AG04449 (cell line): ENCODE data around the gene NTMT1.

Experiments
- CTCF ChIA-PET: fragments of 350-600 bp; formaldehyde crosslinking; extraction: SDS; loops from one replicate; lab custom pipeline; 2021; ENCODE audit warnings: antibody characterized with exemption; lab: Yijun Ruan, JAX
- POLR2A ChIA-PET: fragments of 400-600, 350-600 bp; formaldehyde crosslinking; extraction: SDS; loops from one replicate; lab custom pipeline; 2020; ENCODE audit warnings: antibody characterized with exemption, inconsistent platforms; lab: Yijun Ruan, JAX
- DNase-seq: peaks from one replicate; pipeline ENCODE4 v3.0.0-alpha.2; 2010; ENCODE audit warnings: low read depth, low spot score
- H3K4me3 ChIP-seq: 2 replicates; pipeline ENCODE4 v1.5.1; 2011; ENCODE audit warnings: low read depth, mild to moderate bottlenecking, control low read depth, low read length
- CTCF ChIP-seq: IDR thresholded peaks from one replicate; pipeline ENCODE4 v1.5.1; 2011; ENCODE audit warnings: mild to moderate bottlenecking, moderate library complexity, low read length, control low read depth, inconsistent platforms; ENCODE audit not compliant: insufficient read depth; ENCODE audit errors: missing control alignments

The NTMT1 gene

GRCh38 chr9:129671065-129671464 is 45.1 kb downstream of the NTMT1 start:
- CTCF ChIA-PET = interaction anchor here (1.1 to 1.4 kb wide), 2 partner anchors 28 to 55 kb away, joined by 5 to 6 read pairs; no protein-coding TSS in a partner anchor
- no peak overlapping the region for H3K4me3 ChIP-seq
- DNase-seq = no peak
- POLR2A ChIA-PET = no interaction called here
- TF ChIP-seq CTCF = no peak

DNA sequence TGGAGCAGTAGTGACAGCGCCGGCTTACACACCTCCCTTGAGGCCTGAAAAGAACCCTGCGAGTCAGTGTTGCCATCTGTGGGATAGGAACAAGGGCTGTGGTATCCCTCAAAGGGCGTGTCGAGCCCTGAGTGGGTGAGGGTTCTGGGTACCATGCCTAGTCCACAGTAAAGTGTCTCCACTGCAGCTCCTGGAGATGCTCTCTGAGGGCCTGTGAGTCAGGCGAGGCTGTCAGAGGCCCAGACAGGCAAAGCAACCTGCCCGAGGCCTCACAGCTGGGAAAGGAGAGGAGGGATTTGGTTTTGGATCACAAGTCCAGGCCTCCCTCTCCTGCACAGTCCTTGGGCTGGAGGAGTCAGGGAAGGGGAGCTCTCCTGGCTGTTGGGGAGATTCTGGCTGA is 45.6 kb downstream of the NTMT1 start:
- H3K4me3 ChIP-seq = no peak overlapping the region
- no peak for TF ChIP-seq CTCF
- ChIA-PET POLR2A (interaction anchor here (0.9 kb wide), 1 partner anchor 26 kb away, joined by 3 read pairs; no protein-coding TSS in a partner anchor), CTCF (interaction anchor here (1.1 to 1.4 kb wide), 2 partner anchors 29 to 55 kb away, joined by 5 to 6 read pairs; no protein-coding TSS in a partner anchor)
- DNase-seq = no peak

GRCh38 chr9:129672702-129673101 is 46.7 kb downstream of the NTMT1 start:
- ChIA-PET CTCF (interaction anchor here (1.0 to 2.0 kb wide), 4 partner anchors 9 to 113 kb away, joined by 3 to 9 read pairs (median 4); no protein-coding TSS in a partner anchor), POLR2A (no interaction called here)
- TF ChIP-seq CTCF = no peak
- H3K4me3 ChIP-seq = no peak overlapping the region
- DNase-seq = no peak

- POLR2A ChIA-PET = no interaction called here
- no peak for TF ChIP-seq CTCF
- no peak overlapping the region for H3K4me3 ChIP-seq
- DNase-seq = no peak
- CTCF ChIA-PET = interaction anchor here (1.0 to 2.0 kb wide), 4 partner anchors 9 to 112 kb away, joined by 3 to 9 read pairs (median 4); no protein-coding TSS in a partner anchor
Observed at GRCh38 chr9:129673602-129674001, 47.6 kb downstream of the NTMT1 start.

DNA sequence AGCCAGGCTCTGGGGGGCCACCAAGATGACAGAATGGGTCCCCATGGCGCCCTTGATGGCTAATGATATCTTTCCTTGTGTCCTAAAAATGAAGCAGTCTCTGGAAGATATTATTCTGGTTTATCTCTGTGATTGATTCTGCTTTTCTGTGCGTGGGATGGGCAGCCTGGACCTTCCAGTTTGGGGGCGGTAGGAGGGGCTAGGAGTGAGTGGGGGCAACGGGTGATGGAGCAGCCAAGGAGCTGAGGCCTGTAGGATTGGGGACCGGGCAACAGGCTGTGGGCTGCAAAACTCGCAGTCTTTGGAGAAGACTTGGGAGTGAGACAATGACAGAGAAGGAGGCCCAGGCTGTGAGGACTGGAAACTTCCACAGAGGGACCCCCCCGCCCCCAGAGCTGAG is 48.3 kb downstream of the NTMT1 start:
- DNase-seq = no peak
- POLR2A ChIA-PET = no interaction called here
- CTCF ChIA-PET = interaction anchor here (1.5 to 2.6 kb wide), 3 partner anchors 11 to 103 kb away, joined by 5 to 9 read pairs (median 8); no protein-coding TSS in a partner anchor
- no peak for TF ChIP-seq CTCF
- H3K4me3 ChIP-seq = no peak overlapping the region

DNA sequence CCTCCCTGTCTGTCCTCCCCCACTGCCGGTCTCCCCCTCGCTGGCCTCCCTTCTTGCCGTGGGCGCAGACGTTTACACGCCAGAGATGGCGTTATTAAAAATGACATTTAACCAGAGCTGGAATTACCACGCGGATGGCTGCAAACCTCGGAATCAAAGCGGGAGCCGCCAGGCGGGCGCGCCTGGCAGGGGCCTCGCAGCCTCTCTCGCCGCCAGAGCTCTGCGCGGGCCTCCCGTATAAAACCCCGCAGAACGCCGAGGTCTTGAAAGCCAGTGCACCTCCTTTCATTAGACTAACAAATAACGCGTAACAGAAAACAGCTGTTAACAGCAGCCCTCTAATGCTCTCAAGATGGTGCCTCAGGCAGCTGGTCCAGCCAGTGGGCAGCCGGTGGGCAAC is 49.7 kb downstream of the NTMT1 start:
- no peak for DNase-seq
- CTCF ChIA-PET = interaction anchor here (1.5 to 2.6 kb wide), 5 partner anchors 9 to 102 kb away, joined by 5 to 8 read pairs (median 7); no protein-coding TSS in a partner anchor
- no peak overlapping the region for H3K4me3 ChIP-seq
- POLR2A ChIA-PET = no interaction called here
- no peak for TF ChIP-seq CTCF
